ENCODE results near the gene SLC36A3. TPM values are rescaled to one million over a fixed set of nuclear protein-coding genes. Genes with fewer than 3 reads are reported as not detected.
"Not testable (repeated sequence)": the region's sequence is repeated elsewhere in the genome, so short reads cannot be mapped to it uniquely, and the experiment has no call there.

SLC36A3 gene
- total RNA-seq, 1 experiment from 2014 or later = not detected

- in situ Hi-C loops (cut with HindIII; ENCODE audit: low pct_unique_long_range_greater_than_20kb, low sequenced_read_pairs) = no loop called here
- DNase-seq (ENCODE audit: low read depth) = no peak
These were observed 53.1 kb downstream of the SLC36A3 start for GRCh38 chr5:151250346-151251000.

GRCh38 chr5:151249281-151249680, 54.3 kb downstream of the SLC36A3 start:
- no peak for DNase-seq (ENCODE audit: low read depth)
- in situ Hi-C loops (cut with HindIII; ENCODE audit: low pct_unique_long_range_greater_than_20kb, low sequenced_read_pairs) = no loop called here

GRCh38 chr5:151248651-151249050, 54.9 kb downstream of the SLC36A3 start:
- in situ Hi-C loops (cut with HindIII; ENCODE audit: low pct_unique_long_range_greater_than_20kb, low sequenced_read_pairs) = no loop called here
- no peak for DNase-seq (ENCODE audit: low read depth)

GRCh38 chr5:151245680-151246219, 57.8 kb downstream of the SLC36A3 start:
- no peak for DNase-seq (ENCODE audit: low read depth)
- in situ Hi-C loops (cut with HindIII; ENCODE audit: low pct_unique_long_range_greater_than_20kb, low sequenced_read_pairs) = no loop called here

- no peak for DNase-seq (ENCODE audit: low read depth)
- in situ Hi-C loops (cut with HindIII; ENCODE audit: low pct_unique_long_range_greater_than_20kb, low sequenced_read_pairs) = no loop called here
These were observed 59.4 kb downstream of the SLC36A3 start for GRCh38 chr5:151244206-151244605.

GRCh38 chr5:151243564-151243963, 60.0 kb downstream of the SLC36A3 start:
- no peak for DNase-seq (ENCODE audit: low read depth)
- in situ Hi-C loops (cut with HindIII; ENCODE audit: low pct_unique_long_range_greater_than_20kb, low sequenced_read_pairs) = no loop called here

GRCh38 chr5:151243127-151243526, 60.4 kb downstream of the SLC36A3 start:
- in situ Hi-C loops (cut with HindIII; ENCODE audit: low pct_unique_long_range_greater_than_20kb, low sequenced_read_pairs) = no loop called here
- DNase-seq (ENCODE audit: low read depth) = no peak

- no peak for DNase-seq (ENCODE audit: low read depth)
- in situ Hi-C loops (cut with HindIII; ENCODE audit: low pct_unique_long_range_greater_than_20kb, low sequenced_read_pairs) = no loop called here
These were observed 62.5 kb downstream of the SLC36A3 start for GRCh38 chr5:151240924-151241635.

GRCh38 chr5:151240268-151240835, 63.2 kb downstream of the SLC36A3 start:
- in situ Hi-C loops (cut with HindIII; ENCODE audit: low pct_unique_long_range_greater_than_20kb, low sequenced_read_pairs); DNase-seq (ENCODE audit: low read depth): not testable (repeated sequence)

- DNase-seq (ENCODE audit: low read depth) = peak; percentile 37
- in situ Hi-C loops (cut with HindIII; ENCODE audit: low pct_unique_long_range_greater_than_20kb, low sequenced_read_pairs) = no loop called here
These were observed 64.2 kb downstream of the SLC36A3 start for GRCh38 chr5:151239237-151239861.

GRCh38 chr5:151238303-151238741, 65.2 kb downstream of the SLC36A3 start:
- DNase-seq (ENCODE audit: low read depth) = no peak
- in situ Hi-C loops (cut with HindIII; ENCODE audit: low pct_unique_long_range_greater_than_20kb, low sequenced_read_pairs) = no loop called here

GRCh38 chr5:151237685-151238084, 65.9 kb downstream of the SLC36A3 start:
- in situ Hi-C loops (cut with HindIII; ENCODE audit: low pct_unique_long_range_greater_than_20kb, low sequenced_read_pairs) = no loop called here
- DNase-seq (ENCODE audit: low read depth) = no peak

- in situ Hi-C loops (cut with HindIII; ENCODE audit: low pct_unique_long_range_greater_than_20kb, low sequenced_read_pairs) = no loop called here
- no peak for DNase-seq (ENCODE audit: low read depth)
These were observed 66.7 kb downstream of the SLC36A3 start for GRCh38 chr5:151236888-151237287.

- in situ Hi-C loops (cut with HindIII; ENCODE audit: low pct_unique_long_range_greater_than_20kb, low sequenced_read_pairs) = not testable (repeated sequence)
These were observed 68.4 kb downstream of the SLC36A3 start for GRCh38 chr5:151235239-151235571.

GRCh38 chr5:151234476-151235238, 68.9 kb downstream of the SLC36A3 start:
- DNase-seq (ENCODE audit: low read depth) = no peak
- in situ Hi-C loops (cut with HindIII; ENCODE audit: low pct_unique_long_range_greater_than_20kb, low sequenced_read_pairs) = no loop called here

More at GRCh38 chr5:151235239-151235571, 68.4 kb downstream of the SLC36A3 start:
- not testable (repeated sequence) for DNase-seq (ENCODE audit: low read depth)

GRCh38 chr5:151233616-151234085, 69.9 kb downstream of the SLC36A3 start:
- in situ Hi-C loops (cut with HindIII; ENCODE audit: low pct_unique_long_range_greater_than_20kb, low sequenced_read_pairs) = no loop called here
- no peak for DNase-seq (ENCODE audit: low read depth)

- in situ Hi-C loops (cut with HindIII; ENCODE audit: low pct_unique_long_range_greater_than_20kb, low sequenced_read_pairs) = no loop called here
- DNase-seq (ENCODE audit: low read depth) = no peak
These were observed 72.2 kb downstream of the SLC36A3 start for GRCh38 chr5:151231359-151231758.

- no peak for DNase-seq (ENCODE audit: low read depth)
- in situ Hi-C loops (cut with HindIII; ENCODE audit: low pct_unique_long_range_greater_than_20kb, low sequenced_read_pairs) = no loop called here
These were observed 73.4 kb downstream of the SLC36A3 start for GRCh38 chr5:151230048-151230680.
